ENCODE measurements around the gene ACMSD. TPM values are rescaled to one million over a fixed set of nuclear protein-coding genes. Genes with fewer than 3 reads are reported as not detected.
"Not testable (repeated sequence)": the region's sequence is repeated elsewhere in the genome, so short reads cannot be mapped to it uniquely, and the experiment has no call there.

Gene ACMSD
- total and polyA plus RNA-seq, 2 donors (not counting 1 experiment from before 2014, with no cell fraction given): not detected

DNA sequence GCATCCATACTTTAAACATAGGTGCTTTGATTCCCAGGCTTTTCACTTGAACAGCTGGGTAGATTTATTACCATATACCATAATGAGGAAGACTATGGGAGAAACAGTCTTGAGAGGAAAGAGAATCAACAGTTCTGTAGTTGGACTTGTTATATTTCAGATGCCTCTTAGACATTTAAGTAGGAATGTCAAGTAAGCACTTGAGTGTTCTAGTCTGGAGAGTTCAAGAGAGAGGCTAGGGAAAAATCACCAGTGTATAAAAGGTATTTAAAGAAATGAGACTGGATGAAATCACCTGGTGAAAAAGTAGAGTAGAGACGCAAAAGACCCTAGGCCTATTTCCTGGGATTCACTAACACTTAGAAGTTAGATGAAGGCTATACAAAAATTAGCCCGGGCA is 66.8 kb downstream of the ACMSD start:
- Histone ChIP-seq H3K4me2 (ENCODE audit: extremely low read depth, insufficient read depth, low read length) (no peak overlapping the region), H3K27me3 (ENCODE audit: control insufficient read depth, insufficient read depth, low read length) (no peaks in the 10 kb centered on the region), H3K9ac (ENCODE audit: insufficient read depth, low read length) (no peak overlapping the region), H3K9me3 (ENCODE audit: control insufficient read depth, insufficient read depth, low read depth, low read length) (no peaks in the 10 kb centered on the region), H3K4me3 (replicated peaks in 1 of 4; ENCODE audit: control extremely low read depth in 1 of 4, insufficient read depth in 1 of 4, low read depth in 3 of 4, low read length in 4 of 4) (no peak overlapping the region), H3K36me3 (ENCODE audit: control insufficient read depth, insufficient read depth, low read length) (no peaks in the 10 kb centered on the region), H4K20me1 (ENCODE audit: control insufficient read depth, extremely low read depth, insufficient read depth, low read length) (no peaks in the 10 kb centered on the region), H3K79me2 (ENCODE audit: control insufficient read depth, insufficient read depth, low read length) (no peaks in the 10 kb centered on the region), H2AFZ (ENCODE audit: low read length) (no peak overlapping the region), H3K4me1 (ENCODE audit: control insufficient read depth, extremely low read depth, insufficient read depth, low read length) (no peaks in the 10 kb centered on the region), H3K27ac (ENCODE audit: insufficient read depth, low read length) (no peak overlapping the region)
- no peak for DNase-seq (ENCODE audit: low read depth in 2 of 2)
- no peak for TF ChIP-seq EZH2 (IDR thresholded peaks at IDR 0.05; ENCODE audit: low read length, missing control alignments)
- TF ChIP-seq, protein P1, sequence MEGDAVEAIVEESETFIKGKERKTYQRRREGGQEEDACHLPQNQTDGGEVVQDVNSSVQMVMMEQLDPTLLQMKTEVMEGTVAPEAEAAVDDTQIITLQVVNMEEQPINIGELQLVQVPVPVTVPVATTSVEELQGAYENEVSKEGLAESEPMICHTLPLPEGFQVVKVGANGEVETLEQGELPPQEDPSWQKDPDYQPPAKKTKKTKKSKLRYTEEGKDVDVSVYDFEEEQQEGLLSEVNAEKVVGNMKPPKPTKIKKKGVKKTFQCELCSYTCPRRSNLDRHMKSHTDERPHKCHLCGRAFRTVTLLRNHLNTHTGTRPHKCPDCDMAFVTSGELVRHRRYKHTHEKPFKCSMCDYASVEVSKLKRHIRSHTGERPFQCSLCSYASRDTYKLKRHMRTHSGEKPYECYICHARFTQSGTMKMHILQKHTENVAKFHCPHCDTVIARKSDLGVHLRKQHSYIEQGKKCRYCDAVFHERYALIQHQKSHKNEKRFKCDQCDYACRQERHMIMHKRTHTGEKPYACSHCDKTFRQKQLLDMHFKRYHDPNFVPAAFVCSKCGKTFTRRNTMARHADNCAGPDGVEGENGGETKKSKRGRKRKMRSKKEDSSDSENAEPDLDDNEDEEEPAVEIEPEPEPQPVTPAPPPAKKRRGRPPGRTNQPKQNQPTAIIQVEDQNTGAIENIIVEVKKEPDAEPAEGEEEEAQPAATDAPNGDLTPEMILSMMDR (conservative IDR thresholded peaks at IDR 0.05 in 1 of 2, IDR thresholded peaks at IDR 0.05 in 1 of 2; ENCODE audit: low read depth in 1 of 2, low read length in 2 of 2): no peak

DNA sequence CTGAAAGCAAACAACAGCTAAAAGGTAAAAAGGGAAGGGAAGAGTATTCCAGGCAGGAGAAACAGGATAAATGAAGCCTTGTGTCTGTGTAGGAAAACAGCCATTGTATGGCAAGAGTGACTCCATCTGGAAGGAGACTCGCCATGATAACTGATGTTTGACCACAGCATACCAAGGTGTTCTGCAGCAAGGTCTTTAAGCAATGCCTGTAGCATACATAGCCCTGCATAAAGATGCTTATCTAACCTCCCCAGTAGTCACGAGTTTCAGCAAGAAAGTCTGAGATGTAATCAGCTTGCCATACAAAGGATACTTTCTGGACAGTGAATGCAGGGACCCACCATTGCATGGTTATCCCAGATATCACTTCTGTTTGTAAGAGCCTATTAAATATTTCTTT is 68.3 kb downstream of the ACMSD start:
- H2AFZ ChIP-seq (ENCODE audit: low read length): no peak overlapping the region
- H3K9ac ChIP-seq (ENCODE audit: insufficient read depth, low read length): no peak overlapping the region
- H3K79me2 ChIP-seq (ENCODE audit: control insufficient read depth, insufficient read depth, low read length): no peaks in the 10 kb centered on the region
- no peak overlapping the region for H3K4me3 ChIP-seq (replicated peaks in 1 of 4; ENCODE audit: control extremely low read depth in 1 of 4, insufficient read depth in 1 of 4, low read depth in 3 of 4, low read length in 4 of 4)
- H3K36me3 ChIP-seq (ENCODE audit: control insufficient read depth, insufficient read depth, low read length): no peaks in the 10 kb centered on the region
- no peak overlapping the region for H3K4me2 ChIP-seq (ENCODE audit: extremely low read depth, insufficient read depth, low read length)
- H3K27me3 ChIP-seq (ENCODE audit: control insufficient read depth, insufficient read depth, low read length): no peaks in the 10 kb centered on the region
- H3K27ac ChIP-seq (ENCODE audit: insufficient read depth, low read length): no peak overlapping the region
- H4K20me1 ChIP-seq (ENCODE audit: control insufficient read depth, extremely low read depth, insufficient read depth, low read length): no peaks in the 10 kb centered on the region
- H3K4me1 ChIP-seq (ENCODE audit: control insufficient read depth, extremely low read depth, insufficient read depth, low read length): no peaks in the 10 kb centered on the region
- H3K9me3 ChIP-seq (ENCODE audit: control insufficient read depth, insufficient read depth, low read depth, low read length): no peaks in the 10 kb centered on the region
- no peak for DNase-seq (ENCODE audit: low read depth in 2 of 2)
- TF ChIP-seq, protein P1 (conservative IDR thresholded peaks at IDR 0.05 in 1 of 2, IDR thresholded peaks at IDR 0.05 in 1 of 2; ENCODE audit: low read depth in 1 of 2, low read length in 2 of 2): no peak
- TF ChIP-seq EZH2 (IDR thresholded peaks at IDR 0.05; ENCODE audit: low read length, missing control alignments): no peak

DNA sequence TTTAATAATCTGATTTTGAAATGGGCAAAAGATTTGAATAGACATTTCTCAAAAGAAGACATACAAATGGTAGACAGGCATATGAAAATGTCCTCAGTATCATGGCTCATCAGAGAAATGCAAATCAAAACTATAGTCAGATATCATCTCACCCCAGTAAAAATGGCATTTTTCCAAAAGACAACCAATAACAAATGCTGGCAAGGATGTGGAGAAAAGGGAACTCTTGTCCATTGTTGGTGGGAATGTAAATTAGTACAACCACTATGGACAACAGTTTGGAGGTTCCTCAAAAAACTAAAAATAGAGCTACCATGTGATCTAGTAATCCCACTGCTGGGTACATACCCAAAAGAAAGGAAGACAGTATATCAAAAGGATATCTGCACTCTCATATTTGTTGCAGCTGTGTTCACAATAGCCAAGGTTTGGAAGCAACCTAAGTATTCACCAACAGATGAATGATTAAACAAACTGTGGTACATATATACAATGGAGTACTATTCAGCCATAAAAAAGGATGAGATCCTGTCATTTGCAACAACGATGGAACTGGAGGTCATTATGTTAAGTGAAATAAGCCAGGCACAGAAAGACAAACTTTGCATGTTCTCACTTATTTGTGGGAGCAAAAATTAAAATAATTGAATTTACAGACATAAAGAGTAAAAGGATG is 69.2 kb downstream of the ACMSD start:
- not testable (repeated sequence) for H3K4me3 ChIP-seq (replicated peaks in 1 of 4; ENCODE audit: control extremely low read depth in 1 of 4, insufficient read depth in 1 of 4, low read depth in 3 of 4, low read length in 4 of 4); H3K36me3 ChIP-seq (ENCODE audit: control insufficient read depth, insufficient read depth, low read length); H3K27me3 ChIP-seq (ENCODE audit: control insufficient read depth, insufficient read depth, low read length); H3K27ac ChIP-seq (ENCODE audit: insufficient read depth, low read length); H3K4me1 ChIP-seq (ENCODE audit: control insufficient read depth, extremely low read depth, insufficient read depth, low read length); DNase-seq (ENCODE audit: low read depth in 2 of 2); H2AFZ ChIP-seq (ENCODE audit: low read length); H3K79me2 ChIP-seq (ENCODE audit: control insufficient read depth, insufficient read depth, low read length); H4K20me1 ChIP-seq (ENCODE audit: control insufficient read depth, extremely low read depth, insufficient read depth, low read length); H3K4me2 ChIP-seq (ENCODE audit: extremely low read depth, insufficient read depth, low read length); H3K9me3 ChIP-seq (ENCODE audit: control insufficient read depth, insufficient read depth, low read depth, low read length); H3K9ac ChIP-seq (ENCODE audit: insufficient read depth, low read length)

Measured in fibroblast of lung (primary cell).